Endothelial cell of umbilical vein (primary cell): Measurements from ENCODE around the gene CCNYL1. TPM values are rescaled to one million over a fixed set of nuclear protein-coding genes. Genes with fewer than 3 reads are reported as not detected.

ENCODE experiments used
- BruUV-seq: library from RNA; stranded (reverse); fragments of 400-500 nt; replicated peaks from 2 replicates; lab custom pipeline; 2021; lab: Mats Ljungman, UMichigan
- CTCF ChIA-PET: fragments of 300-600, 350-600 bp; sonication (Branson Sonifier 250); formaldehyde crosslinking; loops from one replicate; lab custom pipeline; 2021; ENCODE audit warnings: antibody characterized with exemption, inconsistent platforms; lab: Charles Lee
- POLR2A ChIA-PET: fragments of 300-600, 350-600 bp; sonication (Branson Sonifier 250); formaldehyde crosslinking; loops from one replicate; lab custom pipeline; 2021; ENCODE audit warnings: antibody characterized with exemption, inconsistent platforms; lab: Charles Lee
- DNase-seq: peaks from one replicate; pipeline ENCODE4 v3.0.0-alpha.2; 2011; ENCODE audit warnings: low read depth, low spot score
- FAIRE-seq: peaks from 2 replicates; lab custom pipeline; 2011; peaks lifted over from hg19 to GRCh38; lab: Jason Lieb, UNC
- H2AFZ ChIP-seq: 2 replicates; pipeline ENCODE4 v1.6.0; 2012; ENCODE audit warnings: low read depth, low read length, control low read depth, inconsistent platforms
- H3K27ac ChIP-seq: 2 replicates; pipeline ENCODE4 v1.5.1; 2011; ENCODE audit warnings: low read depth, mild to moderate bottlenecking, control low read depth, low read length, moderate library complexity; ENCODE audit not compliant: insufficient read depth
- H3K27me3 ChIP-seq, 2 experiments: 2 replicates each; pipeline versions ENCODE4 v1.6.0 to v1.6.1; 2011; ENCODE audit warnings: low read length in 2 of 2, mixed read lengths in 1 of 2; ENCODE audit not compliant: control insufficient read depth in 2 of 2, insufficient read depth in 2 of 2
- H3K36me3 ChIP-seq, 2 experiments: 2 replicates in 1 of 2; 3 replicates in 1 of 2; pipeline ENCODE4 v1.5.1; 2011; ENCODE audit warnings: low read length in 2 of 2, mild to moderate bottlenecking in 1 of 2, moderate library complexity in 1 of 2; ENCODE audit not compliant: control insufficient read depth in 2 of 2, insufficient read depth in 2 of 2; ENCODE audit errors: extremely low read depth in 1 of 2
- H3K4me1 ChIP-seq: 3 replicates; pipeline ENCODE4 v1.5.1; 2011; ENCODE audit warnings: mild to moderate bottlenecking, low read length; ENCODE audit not compliant: control insufficient read depth, insufficient read depth; ENCODE audit errors: extremely low read depth
- H3K4me2 ChIP-seq: 2 replicates; pipeline ENCODE4 v1.6.1; 2011; ENCODE audit warnings: low read length, control low read depth, mixed read lengths; ENCODE audit not compliant: insufficient read depth
- H3K4me3 ChIP-seq, 3 experiments: fragments of 200-600 bp in 1 of 3; sonication (generic), shearing (Covaris generic) in 1 of 3; replicated peaks in 1 of 3; 2 replicates each; pipeline ENCODE4 v1.5.1; 2011 to 2016; ENCODE audit warnings: control low read depth in 3 of 3, low read length in 3 of 3, mild to moderate bottlenecking in 2 of 3, inconsistent platforms in 1 of 3, low read depth in 1 of 3, moderate library complexity in 1 of 3; ENCODE audit not compliant: insufficient read depth in 1 of 3
- H3K79me2 ChIP-seq: 2 replicates; pipeline ENCODE4 v1.6.0; 2012; ENCODE audit warnings: low read length, inconsistent platforms; ENCODE audit not compliant: control insufficient read depth, insufficient read depth
- H3K9ac ChIP-seq: replicated peaks from 2 replicates; pipeline ENCODE3; 2011; ENCODE audit warnings: low read length, control low read depth; ENCODE audit not compliant: insufficient read depth; ENCODE audit errors: extremely low read depth
- H3K9me1 ChIP-seq: replicated peaks from 3 replicates; pipeline ENCODE4 v1.6.0; 2011; ENCODE audit warnings: mild to moderate bottlenecking, low read length; ENCODE audit not compliant: control insufficient read depth, insufficient read depth; ENCODE audit errors: extremely low read depth
- H3K9me3 ChIP-seq: replicated peaks from 2 replicates; pipeline ENCODE4 v1.5.1; 2012; ENCODE audit warnings: low read length, inconsistent platforms; ENCODE audit not compliant: control insufficient read depth, insufficient read depth
- H4K20me1 ChIP-seq: replicated peaks from 2 replicates; pipeline ENCODE3; 2011; ENCODE audit warnings: mild to moderate bottlenecking, low read length; ENCODE audit not compliant: control insufficient read depth, insufficient read depth; ENCODE audit errors: extremely low read depth
- CTCF ChIP-seq, 2 donors: IDR thresholded peaks; 1 replicate in 1 of 2; 2 replicates in 1 of 2; pipeline ENCODE4 v1.5.1; 2011; ENCODE audit warnings: low read length in 2 of 2, mild to moderate bottlenecking in 2 of 2, moderate library complexity in 2 of 2, control low read depth in 1 of 2, inconsistent platforms in 1 of 2, low read depth in 1 of 2; ENCODE audit not compliant: insufficient read depth in 1 of 2; ENCODE audit errors: extremely low read depth in 1 of 2
- EZH2 ChIP-seq: IDR thresholded peaks from 2 replicates; pipeline ENCODE4 v1.6.1; 2012; ENCODE audit warnings: borderline replicate concordance, low read depth, mild to moderate bottlenecking, moderate library complexity, low read length, inconsistent platforms; ENCODE audit not compliant: severe bottlenecking
- FOS ChIP-seq: IDR thresholded peaks from 2 replicates; pipeline ENCODE4 v1.6.1; 2011; ENCODE audit warnings: mild to moderate bottlenecking, low read length, moderate library complexity, borderline replicate concordance; ENCODE audit not compliant: insufficient read depth
- GATA2 ChIP-seq: IDR thresholded peaks from 2 replicates; pipeline ENCODE4 v1.7.0; 2011; ENCODE audit warnings: low read depth, mild to moderate bottlenecking, moderate library complexity, mixed read lengths, low read length; ENCODE audit not compliant: insufficient read length, insufficient read depth
- JUN ChIP-seq: IDR thresholded peaks from 2 replicates; pipeline ENCODE4 v1.6.1; 2011; ENCODE audit warnings: borderline replicate concordance, low read depth; ENCODE audit not compliant: insufficient read length, insufficient read depth
- MAX ChIP-seq: IDR thresholded peaks from 2 replicates; pipeline ENCODE4 v1.6.1; 2011; ENCODE audit not compliant: insufficient read depth, insufficient read length
- MYC ChIP-seq: IDR thresholded peaks from one replicate; pipeline ENCODE4 v1.6.1; 2011; ENCODE audit warnings: mild to moderate bottlenecking, low read depth, low read length
- POLR2A ChIP-seq: IDR thresholded peaks from 2 replicates; pipeline ENCODE4 v1.6.1; 2012; ENCODE audit warnings: low read depth, mild to moderate bottlenecking, control low read depth, low read length
- POLR2AphosphoS5 ChIP-seq: IDR thresholded peaks from 2 replicates; pipeline ENCODE4 v1.6.1; 2012; ENCODE audit warnings: low read depth, mild to moderate bottlenecking, control low read depth, low read length, moderate library complexity; ENCODE audit not compliant: insufficient read depth
- dilution Hi-C: fragments of 300-500 bp; cut with MboI; formaldehyde crosslinking; loops from one replicate; pipeline ENCODE4 v1.15.0; 2019; ENCODE audit warnings: low sequenced_read_pairs; ENCODE audit not compliant: extremely low pct_ligation_motif_present
- intact Hi-C: fragments of 100-400 bp; cut with micrococcal nuclease; formaldehyde crosslinking; loops from one replicate; pipeline ENCODE4 v1.10.0; 2022
- polyA plus RNA-seq, 4 experiments: library from polyadenylated mRNA; depleted of rRNA in 3 of 4; stranded (reverse) in 3 of 4; unstranded in 1 of 4; fragments of >200 nt; gene quantifications; 2 replicates each; pipeline versions ENCODE4 v1.2.1 to v1.2.3, GENCODE V29; 2011 to 2012; ENCODE audit warnings: missing spikeins in 1 of 4
- total RNA-seq: library from RNA; stranded (reverse); gene quantifications from 2 replicates; pipeline ENCODE4 v1.2.3, GENCODE V29; 2021

The CCNYL1 gene
- total and polyA plus RNA-seq, 2 donors (not counting 3 experiments of a cell fraction or from before 2014, with no cell fraction given), result 15.2 to 49.3 TPM

- no peak overlapping the region for H3K27ac ChIP-seq
- intact Hi-C loops (no loop called here), dilution Hi-C loops (no loop called here)
- no peaks in the 10 kb centered on the region for H3K9me1 ChIP-seq
- no peak overlapping the region for H3K4me2 ChIP-seq
- peaks cover 2 to 3% of the 10 kb centered on the region in 2 experiments for H3K36me3 ChIP-seq
- no TSS peak for BruUV-seq
- DNase-seq, result no peak
- CTCF ChIA-PET, result interaction anchor here (0.7 to 3.0 kb wide), 3 partner anchors 26 to 93 kb away, joined by 3 to 9 read pairs (median 4); partner anchors contain the start of gene METTL21A
- no peak overlapping the region for H3K4me3 ChIP-seq
- H3K79me2 ChIP-seq, result peaks cover 36% of the 10 kb centered on the region
- POLR2A ChIA-PET, result no interaction called here
- TF ChIP-seq FOS, result no peak
- TF ChIP-seq GATA2, result no peak
- no peak for TF ChIP-seq CTCF (IDR thresholded peaks at IDR 0.05; ENCODE audit: extremely low read depth in 1 of 2, insufficient read depth in 1 of 2, low read depth in 1 of 2, low read length in 2 of 2)
- no peak for TF ChIP-seq MYC
- no peak for TF ChIP-seq POLR2AphosphoS5
- TF ChIP-seq POLR2A, result no peak
- TF ChIP-seq JUN, result no peak
- TF ChIP-seq EZH2, result no peak
- TF ChIP-seq MAX, result no peak
- H2AFZ ChIP-seq, result no peak overlapping the region
- no peaks in the 10 kb centered on the region for H4K20me1 ChIP-seq
- no peaks in the 10 kb centered on the region for H3K27me3 ChIP-seq
- FAIRE-seq, result no peak
- H3K4me1 ChIP-seq, result peaks cover 3% of the 10 kb centered on the region
- H3K9ac ChIP-seq, result no peak overlapping the region
- H3K9me3 ChIP-seq, result no peaks in the 10 kb centered on the region
These were observed 7.1 kb downstream of the CCNYL1 start for GRCh38 chr2:207718521-207718920.
